Cardiac septum (tissue), 1 donor: ENCODE results near the gene TSPAN3. TPM values are rescaled to one million over a fixed set of nuclear protein-coding genes. Genes with fewer than 3 reads are reported as not detected.

Source experiments
- DNase-seq: peaks from one replicate; pipeline ENCODE4 v3.0.0-alpha.2; 2020; ENCODE audit warnings: low spot score
- intact Hi-C: fragments of 100-400 bp; cut with DNase I; formaldehyde crosslinking; loops from one replicate; pipeline ENCODE4 v1.14.0; 2022
- total RNA-seq: library from RNA; stranded (reverse); fragmentation: NEBNext Ultra II Directional; extraction: Animal tissue kit (Norgen Biotek cat#: 25700); gene quantifications from one replicate; pipeline ENCODE4 v1.2.1, GENCODE V29; 2021
- donor health status: DM: no; HTN: no; CAD: no.

TSPAN3 gene
- total RNA-seq, 1 donor from 2014 or later = 101 TPM

DNA sequence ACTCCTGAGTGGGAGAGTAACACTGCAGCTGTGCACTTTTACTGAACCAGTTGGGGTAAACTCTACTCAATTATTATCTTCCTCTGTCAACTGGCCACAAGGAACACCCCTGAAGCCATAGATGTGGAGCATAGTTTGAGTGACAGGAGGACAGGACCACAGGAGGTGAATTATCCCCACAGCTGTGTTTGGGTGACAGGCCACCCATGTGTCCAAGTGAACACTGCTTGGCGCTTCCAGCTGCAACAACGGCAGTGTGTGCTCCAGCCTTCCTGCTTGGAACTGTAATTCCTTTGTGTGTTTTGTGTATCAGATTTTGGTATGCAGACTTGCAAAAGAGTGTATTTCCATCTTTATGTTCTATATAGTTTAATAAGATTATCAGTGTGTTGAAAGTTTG, 20.2 kb upstream of the TSPAN3 start:
- intact Hi-C loops = no loop called here
- no peak for DNase-seq

DNA sequence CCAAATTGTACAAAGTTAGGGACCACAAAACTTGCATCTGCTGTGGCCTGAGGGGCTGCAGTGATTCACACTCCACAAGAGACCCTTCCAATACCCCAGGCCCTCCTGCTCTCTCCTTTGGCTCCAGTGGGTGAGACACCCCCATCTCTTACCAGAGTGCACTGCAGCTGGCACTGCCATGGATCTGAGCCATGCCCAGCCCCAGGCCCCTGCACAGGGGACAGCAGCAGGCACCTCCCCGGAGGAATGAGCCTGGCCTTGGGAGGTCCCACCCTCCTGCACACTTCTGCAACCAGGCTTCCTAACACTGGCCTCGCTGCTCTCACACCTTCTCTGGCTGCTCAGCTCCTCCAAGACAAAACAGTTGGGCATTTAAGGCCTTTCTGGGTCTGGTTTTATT, 16.3 kb upstream of the TSPAN3 start:
- DNase-seq = no peak
- intact Hi-C loops = no loop called here

DNA sequence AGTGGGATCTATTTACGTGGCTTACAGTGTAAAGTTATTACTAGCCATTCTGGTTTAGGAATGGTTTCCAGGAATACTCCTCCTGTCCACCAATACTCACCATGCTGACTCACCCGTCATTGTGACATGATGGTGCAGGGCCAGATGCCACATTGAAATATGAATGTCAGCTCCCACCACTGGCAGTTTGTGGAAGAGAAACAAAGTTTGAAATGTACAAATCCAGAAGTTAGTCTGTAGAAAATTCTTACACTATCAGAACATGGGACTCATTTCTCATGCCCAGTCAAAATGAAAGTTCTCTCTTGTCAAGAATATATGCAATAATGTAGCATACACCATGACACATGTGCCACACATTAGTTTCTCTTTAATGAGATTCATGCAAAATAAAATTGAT, 14.4 kb upstream of the TSPAN3 start:
- DNase-seq = no peak
- intact Hi-C loops = no loop called here

DNA sequence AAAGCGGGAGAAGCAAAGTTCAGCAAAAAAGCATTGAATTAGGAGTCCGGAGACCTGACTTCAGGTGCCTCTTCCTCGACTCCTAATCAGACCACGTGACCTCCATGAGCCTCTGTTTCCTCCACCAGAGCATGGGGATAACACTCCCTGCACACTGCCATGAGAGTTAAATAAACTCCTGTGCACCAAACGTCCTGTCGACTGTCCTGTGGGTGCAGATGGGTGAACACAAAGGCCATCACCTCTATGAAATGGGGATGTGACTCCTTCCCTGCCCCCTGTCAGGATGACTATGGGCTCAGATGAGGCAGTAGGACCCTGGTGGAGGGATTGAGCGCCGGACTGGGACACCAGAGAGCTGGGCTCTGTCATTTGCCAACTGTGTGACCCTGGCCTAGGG, 13.5 kb upstream of the TSPAN3 start:
- intact Hi-C loops = no loop called here
- DNase-seq = no peak

DNA sequence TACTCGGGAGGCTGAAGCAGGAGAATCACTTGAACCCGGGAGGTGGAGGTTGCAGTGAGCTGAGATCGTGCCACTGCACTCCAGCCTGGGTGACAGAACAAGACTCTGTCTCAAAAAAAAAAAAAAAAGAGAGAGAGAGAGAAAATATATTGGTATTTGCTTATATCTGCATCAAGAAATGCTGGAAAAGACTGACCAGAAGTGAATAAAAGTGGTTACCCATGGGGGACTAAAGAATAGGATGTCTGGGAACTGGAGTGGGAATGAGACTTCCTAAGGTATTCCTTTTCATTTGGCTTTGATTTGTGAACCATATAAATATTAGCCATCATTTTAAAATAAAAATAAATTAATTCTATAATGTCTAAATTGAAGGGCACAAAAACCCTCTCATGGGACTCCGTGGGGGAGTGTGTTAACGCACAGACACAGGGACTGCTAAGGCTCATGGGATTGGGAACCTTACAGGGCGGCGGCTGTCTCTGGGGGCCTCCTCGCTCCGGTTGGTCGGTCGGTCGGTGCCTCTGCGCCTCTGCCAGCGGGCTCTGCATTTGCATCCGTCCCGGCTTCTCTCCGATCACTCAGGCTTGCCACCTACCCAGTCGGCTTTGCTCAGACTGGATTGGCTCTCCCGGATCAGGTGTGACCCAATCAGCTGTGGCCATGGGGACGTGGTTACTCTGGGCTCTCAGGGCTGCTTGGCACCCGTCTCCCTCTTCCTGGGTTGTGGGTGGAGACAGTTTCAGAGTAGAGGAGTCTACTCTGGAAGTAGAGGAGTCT, 12.7 kb upstream of the TSPAN3 start:
- peak; percentile 92 for DNase-seq
- intact Hi-C loops = no loop called here

DNA sequence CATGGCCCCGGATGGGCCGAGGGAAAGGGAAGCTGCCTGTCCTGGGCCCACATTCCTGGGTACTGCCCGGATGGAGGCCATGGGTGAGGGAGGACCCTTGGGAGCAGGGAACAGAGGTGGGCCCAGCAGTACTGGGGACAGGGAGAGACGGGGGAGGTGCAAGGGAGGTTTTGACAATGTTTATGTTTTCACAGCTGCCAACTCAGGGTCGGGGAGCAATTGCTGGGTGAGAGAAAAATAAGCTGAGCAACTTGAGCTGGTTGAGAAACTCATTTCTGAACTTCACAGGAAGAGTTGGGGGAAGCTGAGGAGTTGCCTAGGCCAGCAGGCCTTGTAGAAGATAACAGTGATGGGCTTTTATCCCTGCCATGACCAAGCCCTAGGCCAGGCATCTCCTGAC, 11.1 kb upstream of the TSPAN3 start:
- intact Hi-C loops = no loop called here
- no peak for DNase-seq

DNA sequence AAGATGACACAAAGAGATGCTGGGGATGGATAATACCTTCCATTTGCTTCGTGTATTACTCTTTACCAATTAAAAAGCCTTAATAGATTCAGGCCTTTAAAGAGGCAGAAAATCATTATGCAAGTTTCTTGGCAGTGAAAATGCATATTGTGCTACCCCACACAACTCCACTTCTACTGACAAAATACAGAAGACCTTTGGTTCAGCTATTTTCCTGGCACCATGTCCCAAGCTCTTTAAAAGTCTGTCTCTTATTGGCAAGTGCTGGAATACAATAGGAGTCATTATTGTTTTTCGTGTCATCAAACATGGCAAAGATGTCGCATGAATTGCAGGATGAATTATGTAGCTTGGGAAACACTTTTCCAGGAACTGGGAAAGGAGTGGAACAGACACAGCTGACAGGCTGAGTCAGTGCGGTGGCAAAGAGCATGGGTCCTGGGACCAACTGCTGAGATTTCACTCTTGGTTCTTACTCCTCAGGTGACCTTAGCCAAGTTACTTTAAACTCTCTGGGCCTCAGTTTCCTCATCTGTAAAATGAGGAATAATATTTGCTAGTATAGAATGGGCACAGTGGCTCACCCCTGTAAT, 5.5 kb upstream of the TSPAN3 start:
- DNase-seq = no peak
- intact Hi-C loops = no loop called here

DNA sequence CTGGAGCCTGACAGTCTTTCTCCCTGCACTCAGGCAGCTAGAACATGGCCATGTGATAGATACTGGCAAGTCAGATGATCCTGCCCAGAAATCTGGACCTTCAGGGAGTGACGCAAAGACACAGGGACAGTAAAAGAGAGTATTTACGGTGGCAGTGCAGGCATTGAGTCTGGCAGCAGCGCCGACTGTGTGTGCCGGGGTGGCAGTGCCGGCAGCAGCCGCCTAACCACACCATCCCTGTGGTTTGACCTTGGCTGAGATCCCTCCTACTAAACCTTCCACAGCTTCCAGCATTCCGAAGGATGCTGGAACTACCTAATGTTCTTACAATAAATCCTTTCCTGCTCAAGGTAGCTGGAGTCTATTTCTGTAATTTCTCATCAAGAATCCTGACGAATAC, 4.6 kb upstream of the TSPAN3 start:
- intact Hi-C loops = no loop called here
- DNase-seq = no peak

DNA sequence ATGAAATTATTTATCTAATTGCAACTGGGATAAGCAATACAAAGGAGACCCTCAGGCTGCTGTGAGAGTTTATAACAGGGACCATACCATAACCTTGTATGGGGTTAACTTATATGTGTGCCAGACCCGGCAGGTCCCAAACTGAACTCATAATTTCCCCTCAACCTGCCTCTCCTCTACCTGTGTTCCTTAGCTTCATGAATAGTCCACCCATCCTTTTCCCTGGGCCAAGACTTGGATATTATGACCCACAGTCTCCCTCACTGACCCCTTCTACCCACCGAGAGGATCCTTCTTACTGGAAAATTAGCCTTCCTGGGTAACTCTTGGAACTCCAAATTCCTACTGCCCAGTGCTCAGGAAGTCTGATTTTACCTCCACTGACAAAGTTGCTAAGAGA, 3.4 kb upstream of the TSPAN3 start:
- intact Hi-C loops = no loop called here
- DNase-seq = no peak

DNA sequence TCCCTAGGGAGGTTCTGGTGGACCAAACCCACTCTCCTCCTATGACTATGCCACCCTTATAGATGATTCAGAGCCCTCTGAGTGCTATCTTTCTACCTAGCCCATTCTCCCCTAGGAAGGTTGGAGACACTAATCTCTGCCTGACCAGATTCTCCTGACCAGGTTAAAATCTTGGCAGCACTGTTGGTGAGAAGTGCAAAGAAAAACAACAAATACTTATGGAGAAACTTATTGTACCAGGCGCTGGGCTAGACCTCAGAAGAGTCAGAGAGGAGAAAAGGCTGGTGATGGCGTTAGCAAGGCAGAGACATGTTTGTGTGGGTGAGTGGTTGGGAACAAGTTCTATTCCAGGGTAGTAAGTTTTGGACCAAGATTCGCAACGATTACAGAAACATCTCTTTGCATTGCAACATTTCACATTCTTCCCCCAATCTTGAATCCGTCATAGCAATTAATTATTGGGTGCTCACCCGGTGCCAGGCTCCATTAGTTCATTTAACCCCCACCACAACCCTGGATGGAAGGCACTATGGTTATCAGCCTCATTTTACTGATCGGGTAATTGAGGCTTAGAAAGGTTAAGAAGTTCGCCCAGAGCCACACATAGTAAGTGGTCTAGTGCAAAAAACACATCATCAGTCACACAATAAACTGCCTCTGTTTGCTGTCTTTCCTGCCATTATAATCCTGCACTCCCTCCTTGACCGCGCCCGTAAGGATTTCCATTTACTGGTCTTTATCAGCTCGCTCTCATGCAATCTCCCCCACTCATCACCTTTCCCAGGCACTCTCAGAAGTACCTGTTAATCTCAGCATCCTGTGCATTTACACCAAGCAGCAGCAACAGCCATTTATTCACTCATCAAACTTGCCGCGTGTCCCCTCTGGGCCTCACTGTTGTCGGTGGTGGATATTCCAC, 655 bp upstream of the TSPAN3 start:
- no peak for DNase-seq
- intact Hi-C loops = no loop called here

DNA sequence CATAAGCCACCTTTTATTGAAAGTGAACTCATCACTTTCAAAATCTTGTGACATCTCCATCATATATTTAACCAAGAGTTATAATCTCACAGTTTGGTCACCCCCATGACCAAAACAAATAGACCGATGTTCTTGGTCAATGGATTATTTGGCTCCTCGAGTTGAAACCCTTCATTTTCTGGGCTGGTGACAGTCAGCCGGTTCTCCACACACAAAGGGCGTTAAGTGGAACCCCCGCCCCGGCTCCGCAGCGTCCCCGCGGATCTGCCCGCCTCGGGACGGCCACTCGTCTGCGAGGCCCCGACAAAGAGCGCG, 772 bp downstream of the TSPAN3 start:
- intact Hi-C loops = no loop called here
- no peak for DNase-seq

DNA sequence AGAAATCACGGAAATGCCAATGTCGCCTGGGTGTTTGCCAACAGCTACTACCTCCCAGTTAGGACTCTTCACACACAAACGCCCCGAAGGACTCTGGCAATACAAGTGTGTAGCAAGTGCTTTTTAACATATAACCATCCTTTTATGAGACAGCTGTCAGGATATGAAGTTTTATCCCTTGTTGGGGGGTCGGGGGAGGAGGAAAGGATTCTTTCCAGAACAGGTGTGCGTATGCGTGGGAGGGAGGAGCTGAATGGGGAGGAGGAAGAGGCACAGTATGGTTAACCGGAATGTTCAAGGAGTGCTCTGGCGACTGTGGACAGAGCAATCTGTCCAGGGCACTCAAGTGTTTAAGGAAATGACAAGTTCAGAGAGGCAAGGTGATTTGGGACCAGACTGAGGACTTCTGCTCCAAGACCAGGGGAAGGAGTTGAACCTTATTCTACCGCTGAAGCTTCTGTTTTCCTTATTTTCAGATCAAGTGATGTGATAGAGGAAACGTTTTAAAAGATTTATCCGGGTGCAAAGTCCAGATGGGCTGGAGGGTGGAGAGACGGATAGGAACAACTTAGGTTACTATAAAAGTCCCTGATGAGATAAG, 1.3 kb downstream of the TSPAN3 start:
- DNase-seq = no peak
- intact Hi-C loops = no loop called here

DNA sequence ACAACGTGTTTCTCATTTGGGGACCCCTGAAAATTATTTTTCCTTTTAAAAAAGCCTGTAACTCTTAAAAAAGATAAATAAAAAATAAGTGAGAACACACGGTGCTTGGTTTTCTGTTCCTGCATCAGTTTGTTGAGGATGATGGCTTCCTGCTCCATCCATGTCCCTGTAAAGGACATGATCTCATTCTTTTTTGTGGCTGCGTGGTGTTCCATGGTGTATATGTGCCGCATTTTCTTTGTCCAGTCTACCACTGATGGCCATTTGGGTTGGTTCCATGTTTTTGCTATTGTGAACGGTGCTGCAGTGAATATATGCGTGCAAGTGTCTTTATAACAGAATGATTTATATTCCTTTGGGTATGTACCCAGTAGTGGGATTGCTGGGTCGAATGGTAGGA, 2.3 kb downstream of the TSPAN3 start:
- intact Hi-C loops = no loop called here
- no peak for DNase-seq

DNA sequence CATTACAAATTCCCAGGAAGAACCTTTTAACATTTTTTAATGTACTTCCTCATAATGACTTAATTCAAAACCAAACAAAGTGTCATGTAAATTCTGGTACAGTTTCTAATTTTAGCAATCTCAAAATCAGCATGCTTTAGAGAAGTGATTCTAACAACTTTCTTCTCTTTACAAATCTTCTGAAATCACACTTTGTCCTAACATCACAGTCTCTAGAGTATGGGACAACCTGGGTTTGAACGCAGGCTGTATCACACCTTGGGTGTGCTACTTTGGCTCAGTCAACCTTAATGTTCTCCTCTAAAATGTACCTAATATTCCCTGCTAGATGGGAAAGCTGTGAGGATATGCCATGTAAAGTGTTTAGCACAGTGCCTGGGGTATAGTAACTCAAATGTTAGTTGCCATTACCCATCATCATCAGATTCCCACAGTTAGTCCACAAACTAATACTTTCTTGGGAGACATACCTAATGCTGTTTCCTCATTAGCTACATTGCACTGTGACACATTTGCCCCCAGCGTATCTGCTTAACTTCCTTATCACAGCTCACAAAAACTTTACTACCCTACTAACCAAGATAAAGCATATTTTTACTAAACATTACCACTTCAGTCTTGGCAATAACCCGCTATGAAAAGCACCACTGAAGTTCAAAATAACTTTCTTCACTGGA, 3.1 kb downstream of the TSPAN3 start:
- no peak for DNase-seq
- intact Hi-C loops = no loop called here

DNA sequence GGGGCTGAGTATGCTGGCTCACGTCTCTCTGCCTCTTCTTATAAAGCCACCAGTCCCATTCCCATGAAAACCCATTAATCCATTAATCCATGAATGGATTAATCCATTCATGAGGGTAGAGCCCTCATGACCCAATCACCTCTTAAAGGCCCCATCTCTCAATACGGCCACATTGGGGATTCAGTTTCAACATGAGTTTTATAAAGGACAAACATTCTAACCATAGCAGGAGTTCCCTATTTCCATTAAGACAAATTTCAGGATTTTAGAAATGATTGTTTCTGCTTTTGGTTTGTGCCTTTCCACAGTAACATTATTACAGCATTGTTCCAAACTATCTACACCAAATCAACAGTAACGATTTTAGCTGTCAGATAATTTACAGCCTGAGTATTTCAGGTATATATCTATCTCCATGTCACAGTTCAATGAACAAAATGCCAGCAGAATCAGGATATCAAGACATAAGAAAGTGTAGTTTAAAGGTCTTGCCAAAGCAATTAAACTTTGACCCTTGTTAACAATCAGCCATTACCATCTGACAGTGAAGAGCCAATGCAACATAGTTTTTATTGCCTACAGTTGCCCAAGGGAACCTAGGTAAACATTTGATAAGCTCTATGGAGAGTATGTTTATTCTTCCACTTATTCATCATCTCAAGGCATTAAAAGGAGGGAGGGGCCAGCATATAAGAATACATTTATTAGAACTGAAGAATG, 3.8 kb downstream of the TSPAN3 start:
- no peak for DNase-seq
- intact Hi-C loops = no loop called here

DNA sequence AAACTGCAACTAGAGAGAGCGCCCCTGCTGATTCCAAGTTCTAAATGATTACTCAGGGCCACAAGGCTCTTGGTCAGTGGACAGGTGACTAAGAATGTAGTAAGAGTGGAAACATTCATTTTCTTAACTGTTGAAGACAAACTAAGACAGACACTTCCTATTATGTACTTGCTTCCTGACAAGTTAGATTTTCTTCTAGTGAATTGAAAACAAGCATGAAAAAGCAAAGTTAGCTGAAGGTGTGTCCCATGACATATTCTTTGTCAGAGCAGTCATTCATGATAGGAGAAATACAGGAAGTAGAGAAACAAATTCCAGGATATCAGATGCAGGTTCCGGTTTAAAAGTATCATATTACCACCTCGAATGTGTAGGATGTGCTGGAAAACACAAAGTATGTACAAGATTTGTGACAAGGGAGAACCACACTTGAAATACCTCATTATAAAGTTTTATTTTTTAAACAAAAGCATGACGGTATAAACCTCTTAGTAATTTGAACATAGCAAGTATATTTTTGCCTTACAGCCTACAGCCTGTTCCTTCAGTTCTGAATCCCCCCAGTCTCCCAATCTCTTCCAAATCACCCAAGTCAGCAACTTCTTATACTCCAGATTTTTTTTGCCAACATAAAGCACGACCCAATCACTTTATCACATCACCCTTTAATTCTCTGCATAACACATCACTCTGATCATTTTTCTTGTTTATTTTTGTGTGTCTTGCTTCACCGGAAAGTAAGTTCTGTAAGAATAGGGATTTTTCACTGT, 6.2 kb downstream of the TSPAN3 start:
- DNase-seq = no peak
- intact Hi-C loops = no loop called here

DNA sequence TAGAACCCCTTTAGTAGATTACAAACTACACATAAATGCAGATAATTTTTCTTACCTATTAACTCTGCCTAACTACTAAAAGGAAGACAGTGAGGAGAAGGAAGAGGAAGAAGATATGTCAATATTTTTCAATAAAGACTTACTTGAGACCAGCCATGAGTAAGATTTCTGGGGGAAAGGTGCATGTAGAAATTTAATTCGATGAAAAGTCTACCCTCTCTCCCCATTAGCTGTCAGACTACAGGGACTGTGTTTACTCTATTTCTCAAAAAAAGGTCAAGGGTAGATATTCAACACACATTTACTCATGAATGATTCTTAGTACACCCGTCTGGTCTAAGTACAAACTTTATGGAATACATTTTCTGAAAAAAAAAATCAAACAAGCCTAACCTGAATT, 6.8 kb downstream of the TSPAN3 start:
- intact Hi-C loops = no loop called here
- DNase-seq = no peak

DNA sequence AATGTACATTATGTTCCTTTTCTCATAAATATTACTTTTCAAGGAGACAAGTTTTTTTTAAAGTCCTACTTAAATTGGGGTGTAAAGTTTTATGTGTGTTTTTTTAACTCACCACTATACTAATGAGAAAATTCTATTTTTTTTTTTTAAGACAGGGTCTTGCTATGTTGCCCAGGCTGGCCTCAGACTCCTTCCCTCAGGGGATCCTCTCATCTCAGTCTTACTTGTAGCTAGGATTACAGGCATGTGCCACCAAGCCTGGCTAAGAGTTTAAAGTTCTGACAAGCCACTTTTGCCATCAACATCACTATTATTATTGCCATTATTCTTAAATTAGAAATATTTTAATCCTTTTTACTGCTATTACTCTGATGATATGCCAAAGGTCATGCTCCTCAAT, 7.7 kb downstream of the TSPAN3 start:
- intact Hi-C loops = no loop called here

DNA sequence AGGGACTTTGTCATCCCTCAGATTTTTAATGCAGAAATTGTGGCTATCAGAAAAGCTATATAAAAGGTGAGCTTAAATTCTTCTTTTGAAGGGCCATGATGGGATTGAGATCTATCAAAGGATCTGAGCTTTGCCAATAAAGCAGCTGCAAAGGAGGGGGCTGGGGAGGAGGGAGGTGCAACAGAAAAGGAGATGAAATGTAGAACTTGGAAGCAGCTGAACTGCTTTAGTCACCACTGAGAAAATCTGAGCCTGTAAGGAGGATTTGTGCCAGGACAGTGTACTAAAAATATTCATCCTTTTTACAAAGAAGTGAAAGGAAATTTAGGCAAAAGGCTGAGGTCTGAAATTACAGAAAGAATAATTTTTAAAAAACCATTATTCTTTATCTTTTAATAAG, 10.4 kb downstream of the TSPAN3 start:
- intact Hi-C loops = no loop called here

More for the DNA sequence above, 7.7 kb downstream of the TSPAN3 start:
- DNase-seq = no peak

More for the DNA sequence above, 10.4 kb downstream of the TSPAN3 start:
- DNase-seq = no peak
